Loucy (cell line): ENCODE results near the gene GRB7.

Experiments used
- CTCF ChIP-seq: fragments of 200-600 bp; sonication (generic); conservative IDR thresholded peaks from 2 replicates; pipeline ENCODE4 v1.5.1; 2014; ENCODE audit warnings: mild to moderate bottlenecking, antibody characterized with exemption, low read length
- EZH2phosphoT487 ChIP-seq: fragments of 200-600 bp; IDR thresholded peaks from 2 replicates; pipeline ENCODE4 v1.6.1; 2018; ENCODE audit warnings: antibody characterized with exemption, mild to moderate bottlenecking, moderate library complexity, borderline replicate concordance

- TF ChIP-seq CTCF, result no peak
- no peak for TF ChIP-seq EZH2phosphoT487
These were observed 37.4 kb upstream of the GRB7 start for GRCh38 chr17:39700148-39700987.
